ENCODE measurements around the gene HECTD2.
"Not testable (repeated sequence)": the region's sequence is repeated elsewhere in the genome, so short reads cannot be mapped to it uniquely, and the experiment has no call there.

HECTD2 gene

DNA sequence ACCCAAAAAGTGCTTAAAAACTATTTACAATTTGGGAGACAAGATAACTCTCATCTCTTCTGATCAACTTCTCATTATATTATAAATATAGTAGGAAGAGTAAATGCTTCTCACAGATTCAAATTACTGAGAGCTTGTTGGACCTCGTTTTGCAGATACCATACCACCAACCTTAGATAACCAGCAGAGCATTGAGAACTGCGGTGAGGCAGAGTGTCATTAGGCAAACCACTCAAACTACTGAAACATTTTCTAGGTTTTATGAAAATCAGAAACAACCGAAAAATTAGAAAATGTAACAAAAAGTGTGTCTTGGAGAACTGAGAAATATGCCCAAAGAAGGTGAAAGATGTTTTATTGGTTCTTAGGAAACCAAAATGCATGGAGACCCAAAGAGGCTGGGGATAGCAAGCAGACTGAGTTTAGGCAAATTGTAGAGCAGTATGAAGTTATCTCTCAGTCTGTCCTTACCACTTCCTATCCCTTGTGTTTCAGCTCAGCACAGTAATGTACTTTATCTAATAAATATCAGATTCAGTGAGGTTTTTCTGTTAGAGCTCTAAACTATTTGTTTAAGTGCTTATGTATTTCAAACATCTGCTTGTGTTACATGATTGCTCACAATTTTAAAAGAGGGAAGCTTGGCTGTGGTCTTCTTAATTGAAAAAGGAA lies 77.9 kb downstream of the HECTD2 start:
- no peak for DNase-seq

- DNase-seq = no peak
Observed at GRCh38 chr10:91493313-91493712, 83.2 kb downstream of the HECTD2 start.

DNA sequence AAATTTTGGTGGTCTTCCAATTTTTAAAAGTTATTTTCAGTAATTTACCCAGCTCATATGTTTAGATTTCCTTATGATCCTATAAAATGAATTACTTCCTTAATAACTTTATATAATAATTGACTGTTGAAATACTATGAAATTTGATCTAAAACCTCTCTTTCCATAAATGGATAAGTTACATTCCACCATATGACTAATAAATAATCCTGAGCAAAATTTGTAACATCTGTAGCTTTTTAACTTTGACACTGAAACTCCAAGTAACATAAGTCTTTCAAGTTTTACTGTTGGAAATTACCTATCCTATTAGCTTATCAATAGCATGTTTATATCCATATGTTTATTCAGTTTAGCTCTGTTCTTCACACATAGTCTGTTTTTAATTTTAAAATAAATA lies 85.3 kb downstream of the HECTD2 start:
- no peak for DNase-seq

DNA sequence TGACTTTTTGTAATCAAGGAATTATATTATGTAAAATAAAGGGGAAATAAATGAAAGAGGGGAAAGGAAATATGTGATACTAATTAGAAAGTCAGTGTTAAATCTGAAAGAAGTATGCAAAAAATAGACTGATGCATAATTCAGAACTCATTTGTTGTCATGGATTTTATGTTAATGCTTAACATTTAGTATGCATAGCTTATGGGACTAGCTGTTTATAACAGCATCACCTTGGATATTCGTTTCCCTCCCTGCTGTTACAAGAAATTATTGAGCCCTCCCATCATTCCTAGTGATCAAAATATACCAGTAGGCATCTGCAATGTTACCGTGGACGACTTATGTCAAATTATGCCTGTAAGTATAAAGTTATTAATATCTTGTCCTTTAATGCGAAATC lies 85.9 kb downstream of the HECTD2 start:
- DNase-seq = no peak

- no peak for DNase-seq
Observed at GRCh38 chr10:91511549-91512330, 101.6 kb downstream of the HECTD2 start.

DNA sequence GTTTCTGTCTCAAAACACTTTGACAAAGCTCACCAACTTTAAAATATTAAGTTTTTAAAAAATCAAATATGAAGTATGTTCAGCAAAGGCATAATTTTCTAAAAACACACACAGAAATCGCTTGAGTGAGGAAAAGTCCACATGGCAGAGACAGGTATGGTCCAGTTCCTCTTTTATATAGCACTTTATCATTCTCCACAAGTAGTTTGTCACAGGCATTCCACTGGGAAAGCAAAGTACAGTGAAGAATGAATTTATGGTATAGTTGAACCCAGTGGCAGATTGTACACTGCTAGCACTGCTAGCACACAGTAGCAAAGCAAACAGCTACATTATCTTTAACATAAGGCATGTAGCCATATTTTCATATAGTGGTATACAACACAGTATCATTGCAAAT lies 102.3 kb downstream of the HECTD2 start:
- no peak for DNase-seq

GRCh38 chr10:91513598-91514424 lies 103.7 kb downstream of the HECTD2 start:
- DNase-seq = no peak

DNA sequence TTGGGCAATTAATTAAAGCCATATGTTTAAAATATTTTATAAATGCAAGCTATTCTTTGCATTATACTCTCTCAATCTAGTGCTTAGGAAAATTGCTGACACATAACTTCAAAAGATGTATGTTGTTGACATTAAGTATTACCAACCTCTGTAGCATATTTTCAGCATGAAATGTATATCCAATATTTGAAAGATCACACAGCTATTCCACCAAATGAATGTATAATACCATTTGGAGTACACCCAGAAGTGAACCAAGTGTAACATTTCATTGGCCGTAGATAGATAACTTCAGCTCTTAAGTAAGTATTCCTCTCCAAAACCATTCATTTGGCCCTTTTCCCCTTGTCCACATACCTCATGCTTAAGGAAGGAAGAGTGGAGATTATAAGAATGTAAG lies 104.6 kb downstream of the HECTD2 start:
- DNase-seq = no peak

DNA sequence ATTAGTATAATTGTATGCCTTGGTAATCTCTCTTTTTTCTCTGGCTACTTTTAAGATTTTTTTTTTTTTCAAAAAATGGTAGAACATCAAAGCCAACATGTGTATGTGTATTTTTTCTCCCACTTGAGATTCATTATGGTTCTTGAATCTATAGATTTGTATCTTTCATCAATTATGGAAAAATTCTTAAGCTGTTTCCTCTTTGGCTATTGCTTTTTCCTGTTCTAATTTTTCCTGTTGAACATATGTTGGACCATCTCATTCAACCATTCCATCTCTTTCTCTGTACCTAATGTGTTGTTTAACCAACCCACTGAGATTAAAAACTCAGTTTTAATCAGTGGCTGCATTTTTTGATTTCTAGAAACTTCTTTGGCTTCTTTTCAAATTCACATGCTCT lies 107.2 kb downstream of the HECTD2 start:
- DNase-seq = no peak

GRCh38 chr10:91519899-91520514 lies 109.9 kb downstream of the HECTD2 start:
- DNase-seq = no peak

- no peak for DNase-seq
Observed at GRCh38 chr10:91520661-91521060, 110.5 kb downstream of the HECTD2 start.

DNA sequence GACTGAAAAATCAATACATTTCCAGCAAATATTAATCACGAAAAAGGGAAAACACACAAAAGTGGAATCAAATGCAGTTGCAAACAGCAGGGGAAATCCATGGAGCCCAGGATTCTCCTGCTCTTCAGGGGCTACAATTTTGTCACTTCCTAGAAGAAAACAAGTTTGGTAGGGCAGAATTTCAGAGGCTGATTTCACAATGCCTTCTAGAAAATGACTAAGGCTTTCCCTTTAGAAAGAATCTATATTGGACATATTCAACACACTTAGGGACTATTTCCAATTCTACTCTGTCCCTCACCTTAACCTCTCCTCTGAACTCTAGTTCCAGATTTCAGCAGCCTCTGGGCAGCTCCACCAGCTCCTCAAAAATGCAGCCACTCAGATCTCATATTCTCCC lies 111.3 kb downstream of the HECTD2 start:
- DNase-seq = no peak

GRCh38 chr10:91525896-91526712 lies 116.0 kb downstream of the HECTD2 start:
- DNase-seq = no peak

GRCh38 chr10:91528080-91528479 lies 117.9 kb downstream of the HECTD2 start:
- DNase-seq = no peak

DNA sequence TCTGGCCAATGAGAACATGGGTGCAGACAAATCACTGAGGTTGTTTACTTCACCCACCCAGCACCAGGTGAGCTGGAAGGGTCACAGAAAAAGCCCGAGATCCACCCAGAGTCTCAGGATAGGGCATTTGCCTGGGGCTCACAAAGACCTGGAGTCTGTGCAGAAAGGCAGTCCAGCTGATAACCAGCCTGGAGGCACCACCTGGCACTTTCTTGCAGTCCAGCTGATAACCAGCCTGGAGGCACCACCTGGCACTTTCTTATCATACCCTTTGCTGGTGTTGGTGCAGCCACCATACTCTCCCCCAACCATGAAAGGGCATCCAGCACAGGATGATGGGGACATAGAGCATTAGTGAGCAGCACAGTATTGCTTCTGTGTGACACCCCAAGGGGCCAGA lies 118.6 kb downstream of the HECTD2 start:
- DNase-seq = no peak

DNA sequence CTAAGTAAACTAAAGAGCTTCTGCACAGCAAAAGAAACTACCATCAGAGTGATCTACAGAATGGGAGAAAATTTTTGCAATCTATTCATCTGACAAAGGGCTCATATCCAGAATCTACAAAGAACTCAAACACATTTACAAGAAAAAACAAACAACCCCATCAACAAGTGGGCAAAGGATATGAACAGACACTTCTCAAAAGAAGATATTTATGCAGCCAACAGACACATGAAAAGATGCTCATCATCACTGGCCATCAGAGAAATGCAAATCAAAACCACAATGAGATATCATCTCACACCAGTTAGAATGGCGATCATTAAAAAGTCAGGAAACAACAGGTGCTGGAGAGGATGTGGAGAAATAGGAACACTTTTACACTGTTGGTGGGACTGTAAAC lies 124.6 kb downstream of the HECTD2 start:
- DNase-seq = not testable (repeated sequence)

- no peak for DNase-seq
Observed at GRCh38 chr10:91536111-91536510, 126.0 kb downstream of the HECTD2 start.

GRCh38 chr10:91536733-91537132 lies 126.6 kb downstream of the HECTD2 start:
- no peak for DNase-seq

DNA sequence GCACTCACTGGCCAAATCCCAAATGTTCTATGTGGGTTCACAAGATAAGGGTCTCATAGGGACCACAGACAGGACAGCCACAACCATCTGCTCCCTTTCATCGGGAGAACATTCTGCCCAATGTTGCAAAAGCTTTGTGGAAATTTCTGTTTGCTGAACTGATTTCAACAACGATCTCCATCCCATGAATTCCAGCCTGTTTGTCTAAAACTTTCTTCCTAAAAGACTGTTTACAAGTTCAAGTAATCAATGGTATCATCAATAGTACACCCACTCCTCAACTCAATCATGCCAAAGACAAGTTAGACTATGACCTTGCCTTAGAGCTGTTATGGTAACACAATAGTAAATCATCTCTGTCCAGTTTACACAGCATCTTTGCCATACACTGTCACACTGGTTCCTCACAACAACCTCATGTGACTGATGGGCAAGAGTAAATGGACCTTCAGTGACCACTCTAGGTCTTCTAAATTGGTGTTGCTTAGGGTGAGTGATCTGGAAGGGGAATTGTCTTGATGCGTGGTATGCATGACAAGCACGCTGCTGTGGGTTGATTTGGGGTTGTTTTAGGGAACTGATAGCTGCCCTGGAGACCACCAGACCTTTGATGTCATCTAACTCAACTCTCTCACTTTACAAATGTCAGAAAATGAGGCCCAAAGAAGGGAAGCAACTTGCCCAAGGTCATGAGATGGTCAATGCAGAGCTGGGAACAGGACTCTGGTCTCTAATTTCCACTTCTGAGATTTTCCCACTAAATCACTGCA lies 127.7 kb downstream of the HECTD2 start:
- no peak for DNase-seq

DNA sequence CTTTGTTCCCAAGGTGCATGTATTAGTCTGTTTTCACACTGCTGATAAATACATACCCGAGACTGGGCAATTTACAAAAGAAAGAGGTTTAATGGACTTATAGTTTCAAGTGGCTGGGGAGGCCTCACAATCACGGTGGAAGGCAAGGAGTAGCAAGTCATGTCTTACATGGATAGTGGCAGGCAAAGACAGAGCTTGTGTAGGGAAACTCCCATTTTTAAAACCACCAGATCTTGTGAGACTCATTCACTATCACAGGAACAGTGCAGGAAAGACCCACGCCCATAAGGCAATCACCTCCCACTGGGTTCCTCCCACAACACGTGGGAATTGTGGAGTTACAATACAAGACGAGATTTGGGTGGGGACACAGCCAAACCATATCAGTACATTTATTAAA lies 129.8 kb downstream of the HECTD2 start:
- no peak for DNase-seq

DNA sequence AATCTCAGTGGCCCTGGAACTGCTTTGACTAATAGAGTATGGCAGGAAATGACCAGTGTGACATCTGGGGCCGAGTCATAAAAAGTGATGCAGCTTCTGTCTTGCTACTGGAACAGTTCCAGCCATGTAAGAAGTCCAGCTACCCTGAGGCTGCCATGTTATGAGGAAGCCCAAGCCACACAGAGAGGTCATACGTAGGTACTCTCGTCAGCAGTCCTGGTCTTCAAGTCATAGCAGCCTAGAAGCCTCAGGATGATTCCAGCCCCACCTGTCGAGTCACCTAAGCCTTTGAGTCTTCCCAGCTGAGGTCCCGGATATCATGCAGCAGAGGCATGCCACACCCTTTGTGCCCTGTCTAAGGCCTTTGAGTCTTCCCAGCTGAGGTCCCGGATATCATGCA lies 130.6 kb downstream of the HECTD2 start:
- DNase-seq = no peak

DNA sequence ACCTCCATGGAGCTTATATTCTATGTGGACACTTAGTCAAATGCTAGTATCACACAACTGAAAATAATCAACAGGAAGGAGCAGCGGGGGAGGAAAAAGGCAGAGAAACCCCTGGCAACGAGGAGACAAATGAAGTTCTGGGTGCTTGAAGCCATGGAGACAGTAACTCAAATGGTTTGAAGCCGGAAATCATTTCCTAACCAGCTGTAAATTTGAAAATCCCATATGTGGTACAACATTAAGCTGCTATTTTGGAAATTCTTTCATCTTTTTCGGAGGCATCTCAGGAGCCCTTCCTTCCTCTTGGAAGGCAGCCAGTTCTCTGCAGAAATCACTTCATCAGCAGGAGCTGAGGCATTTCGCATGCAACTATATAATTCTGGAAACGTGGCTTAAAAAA lies 131.3 kb downstream of the HECTD2 start:
- no peak for DNase-seq

Measured in bone marrow (tissue), 2 donors.